SK-N-SH (cell line): ENCODE data around the gene INS. TPM values are rescaled to one million over a fixed set of nuclear protein-coding genes. Genes with fewer than 3 reads are reported as not detected.

ENCODE experiments used
- CTCF ChIA-PET: fragments of 300-600, 350-600 bp; formaldehyde crosslinking; extraction: SDS; loops from one replicate; lab custom pipeline; 2021; lab: Yijun Ruan, JAX
- POLR2A ChIA-PET: fragments of 350-600 bp; sonication (Branson Sonifier 250); formaldehyde crosslinking; extraction: SDS; loops from one replicate; lab custom pipeline; 2020; ENCODE audit warnings: antibody characterized with exemption, inconsistent platforms; lab: Yijun Ruan, JAX
- DNase-seq: peaks from one replicate; pipeline ENCODE4 v3.0.0; 2012
- H2AFZ ChIP-seq: fragments of 200-600 bp; sonication (generic); 2 replicates; pipeline ENCODE4 v1.8.1; 2016; ENCODE audit warnings: antibody characterized with exemption, mild to moderate bottlenecking, low read depth
- H3F3A ChIP-seq: fragments of 200-600 bp; sonication (generic); replicated peaks from 2 replicates; pipeline ENCODE3; 2016; ENCODE audit warnings: antibody characterized with exemption, mild to moderate bottlenecking; ENCODE audit not compliant: insufficient read depth
- H3K27ac ChIP-seq, 2 experiments: fragments of 200-500 bp in 1 of 2; fragments of 200-600 bp in 1 of 2; sonication (Bioruptor generic) in 1 of 2; sonication (generic), shearing (Covaris generic) in 1 of 2; 2 replicates each; pipeline versions ENCODE4 v1.5.1 to v1.6.1; 2014 to 2016; ENCODE audit warnings: low read depth in 2 of 2, inconsistent platforms in 1 of 2, low read length in 1 of 2, mild to moderate bottlenecking in 1 of 2, mixed read lengths in 1 of 2
- H3K27me3 ChIP-seq: fragments of 200-600 bp; sonication (generic), shearing (Covaris generic); 2 replicates; pipeline ENCODE4 v1.6.1; 2016; ENCODE audit warnings: mixed run types; ENCODE audit not compliant: insufficient read depth
- H3K36me3 ChIP-seq, 2 experiments: fragments of 200-500 bp in 1 of 2; fragments of 200-600 bp in 1 of 2; sonication (Bioruptor generic) in 1 of 2; sonication (generic) in 1 of 2; replicated peaks in 1 of 2; 2 replicates each; pipeline versions ENCODE3 to v1.5.1; 2014 to 2016; ENCODE audit warnings: low read length in 1 of 2, mild to moderate bottlenecking in 1 of 2; ENCODE audit not compliant: insufficient read depth in 2 of 2, control insufficient read depth in 1 of 2
- H3K4me1 ChIP-seq, 2 experiments: fragments of 200-500 bp in 1 of 2; fragments of 200-600 bp in 1 of 2; sonication (Bioruptor generic) in 1 of 2; sonication (generic), shearing (Covaris generic) in 1 of 2; 2 replicates each; pipeline versions ENCODE4 v1.5.1 to v1.6.1; 2014 to 2016; ENCODE audit warnings: low read depth in 1 of 2, low read length in 1 of 2, mixed run types in 1 of 2; ENCODE audit not compliant: insufficient read depth in 2 of 2, control insufficient read depth in 1 of 2
- H3K4me2 ChIP-seq: fragments of 200-600 bp; sonication (generic), shearing (Covaris generic); 2 replicates; pipeline ENCODE4 v1.6.1; 2017; ENCODE audit warnings: mixed run types
- H3K4me3 ChIP-seq, 2 experiments: fragments of 200-500 bp in 1 of 2; fragments of 200-600 bp in 1 of 2; sonication (Bioruptor generic) in 1 of 2; sonication (generic), shearing (Covaris generic) in 1 of 2; 2 replicates each; pipeline versions ENCODE4 v1.5.1 to v1.8.1; 2014 to 2016; ENCODE audit warnings: low read depth in 2 of 2, inconsistent platforms in 1 of 2, low read length in 1 of 2, mild to moderate bottlenecking in 1 of 2, mixed read lengths in 1 of 2, moderate library complexity in 1 of 2
- H3K79me2 ChIP-seq: fragments of 200-600 bp; sonication (generic); 2 replicates; pipeline ENCODE4 v1.8.1; 2017; ENCODE audit warnings: mild to moderate bottlenecking; ENCODE audit not compliant: insufficient read depth
- H3K9ac ChIP-seq: fragments of 200-600 bp; sonication (generic); 2 replicates; pipeline ENCODE4 v1.6.1; 2017; ENCODE audit warnings: mixed run types
- H3K9me2 ChIP-seq: fragments of 200-600 bp; sonication (generic); 2 replicates; pipeline ENCODE4 v1.6.1; 2017; ENCODE audit warnings: mixed run types
- H3K9me3 ChIP-seq: fragments of 200-600 bp; sonication (generic); 2 replicates; pipeline ENCODE4 v1.6.1; 2017; ENCODE audit warnings: mixed run types, mild to moderate bottlenecking, moderate library complexity
- H4K20me1 ChIP-seq: fragments of 200-600 bp; sonication (generic); 2 replicates; pipeline ENCODE4 v1.6.1; 2017; ENCODE audit warnings: mild to moderate bottlenecking, mixed run types; ENCODE audit not compliant: insufficient read depth
- EZH2phosphoT487 ChIP-seq: fragments of 200-600 bp; sonication (generic); IDR thresholded peaks from 2 replicates; pipeline ENCODE4 v1.6.1; 2017; ENCODE audit warnings: low read depth, mixed run types, mild to moderate bottlenecking, antibody characterized with exemption, moderate library complexity, borderline replicate concordance
- FOXJ3 ChIP-seq: sonication (generic); formaldehyde crosslinking; IDR thresholded peaks from 2 replicates; pipeline ENCODE4 v1.5.1; 2020; ENCODE audit warnings: mild to moderate bottlenecking, missing genetic modification reagents
- GABPA ChIP-seq: IDR thresholded peaks from 2 replicates; pipeline ENCODE4 v1.4.0; 2012; ENCODE audit warnings: low read depth, mild to moderate bottlenecking
- NRF1 ChIP-seq: IDR thresholded peaks from 2 replicates; pipeline ENCODE4 v1.6.1; 2012; ENCODE audit warnings: low read depth, mild to moderate bottlenecking, low read length
- RAD21 ChIP-seq: IDR thresholded peaks from 2 replicates; pipeline ENCODE4 v1.6.1; 2012; ENCODE audit warnings: mild to moderate bottlenecking, low read length
- TAF1 ChIP-seq: IDR thresholded peaks from 2 replicates; pipeline ENCODE4 v1.6.1; 2012; ENCODE audit warnings: low read depth, mild to moderate bottlenecking, low read length, moderate library complexity, borderline replicate concordance
- ZBTB33 ChIP-seq: IDR thresholded peaks from 2 replicates; pipeline ENCODE4 v1.4.0; 2012; ENCODE audit warnings: low read depth, borderline replicate concordance
- WGBS: methylation state at CpG from one replicate; pipeline ENCODE4 v1.1.6; 2017; ENCODE audit warnings: low lambda C conversion rate; 5-methylcytosine and 5-hydroxymethylcytosine counted together
- polyA plus RNA-seq, 3 experiments: library from polyadenylated mRNA; depleted of rRNA; stranded (reverse); fragments of >200 nt; gene quantifications; 2 replicates each; pipeline ENCODE4 v1.2.3, GENCODE V29; 2012
- TF ChIP-seq, protein P1 (sequence below): fragments of 150-350 bp; IDR thresholded peaks from 2 replicates; pipeline ENCODE4 v1.6.1; 2016; ENCODE audit warnings: mild to moderate bottlenecking, low read depth, low read length
- TF ChIP-seq, protein P2 (sequence below): IDR thresholded peaks from 2 replicates; pipeline ENCODE4 v1.6.1; 2012; ENCODE audit warnings: mild to moderate bottlenecking, low read depth, low read length, moderate library complexity

INS gene
- polyA plus RNA-seq, 1 of the 3 experiments (the other 2 are of a cell fraction) = not detected

- H3K79me2 ChIP-seq = no peaks in the 10 kb centered on the region
- POLR2A ChIA-PET = interaction anchor here (1.6 kb wide), 2 partner anchors 17 to 25 kb away, joined by 4 to 8 read pairs; no protein-coding TSS in a partner anchor
Observed at GRCh38 chr11:2169005-2169378, 8.0 kb upstream of the INS start.

More at GRCh38 chr11:2169005-2169378, 8.0 kb upstream of the INS start:
- H3K9ac ChIP-seq = no peak overlapping the region
- no peaks in the 10 kb centered on the region for H3K27me3 ChIP-seq
- H3K4me3 ChIP-seq = no peak overlapping the region
- DNase-seq = peak; percentile 85
- CTCF ChIA-PET = interaction anchor here (0.7 to 14.7 kb wide), 4 partner anchors 14 to 251 kb away, joined by 3 to 253 read pairs (median 12); partner anchors contain the start of gene INS
- peaks cover 0 to 42% of the 10 kb centered on the region in 2 experiments; a peak in 1 of 4 replicates for H3K4me1 ChIP-seq
- TF ChIP-seq ZBTB33 (no peak), TAF1 (no peak), RAD21 (no peak), GABPA (no peak), EZH2phosphoT487 (no peak), FOXJ3 (CRISPR knock-in tag) (no peak), NRF1 (no peak)
- TF ChIP-seq, protein P1, sequence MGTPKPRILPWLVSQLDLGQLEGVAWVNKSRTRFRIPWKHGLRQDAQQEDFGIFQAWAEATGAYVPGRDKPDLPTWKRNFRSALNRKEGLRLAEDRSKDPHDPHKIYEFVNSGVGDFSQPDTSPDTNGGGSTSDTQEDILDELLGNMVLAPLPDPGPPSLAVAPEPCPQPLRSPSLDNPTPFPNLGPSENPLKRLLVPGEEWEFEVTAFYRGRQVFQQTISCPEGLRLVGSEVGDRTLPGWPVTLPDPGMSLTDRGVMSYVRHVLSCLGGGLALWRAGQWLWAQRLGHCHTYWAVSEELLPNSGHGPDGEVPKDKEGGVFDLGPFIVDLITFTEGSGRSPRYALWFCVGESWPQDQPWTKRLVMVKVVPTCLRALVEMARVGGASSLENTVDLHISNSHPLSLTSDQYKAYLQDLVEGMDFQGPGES = no peak
- TF ChIP-seq, protein P2, sequence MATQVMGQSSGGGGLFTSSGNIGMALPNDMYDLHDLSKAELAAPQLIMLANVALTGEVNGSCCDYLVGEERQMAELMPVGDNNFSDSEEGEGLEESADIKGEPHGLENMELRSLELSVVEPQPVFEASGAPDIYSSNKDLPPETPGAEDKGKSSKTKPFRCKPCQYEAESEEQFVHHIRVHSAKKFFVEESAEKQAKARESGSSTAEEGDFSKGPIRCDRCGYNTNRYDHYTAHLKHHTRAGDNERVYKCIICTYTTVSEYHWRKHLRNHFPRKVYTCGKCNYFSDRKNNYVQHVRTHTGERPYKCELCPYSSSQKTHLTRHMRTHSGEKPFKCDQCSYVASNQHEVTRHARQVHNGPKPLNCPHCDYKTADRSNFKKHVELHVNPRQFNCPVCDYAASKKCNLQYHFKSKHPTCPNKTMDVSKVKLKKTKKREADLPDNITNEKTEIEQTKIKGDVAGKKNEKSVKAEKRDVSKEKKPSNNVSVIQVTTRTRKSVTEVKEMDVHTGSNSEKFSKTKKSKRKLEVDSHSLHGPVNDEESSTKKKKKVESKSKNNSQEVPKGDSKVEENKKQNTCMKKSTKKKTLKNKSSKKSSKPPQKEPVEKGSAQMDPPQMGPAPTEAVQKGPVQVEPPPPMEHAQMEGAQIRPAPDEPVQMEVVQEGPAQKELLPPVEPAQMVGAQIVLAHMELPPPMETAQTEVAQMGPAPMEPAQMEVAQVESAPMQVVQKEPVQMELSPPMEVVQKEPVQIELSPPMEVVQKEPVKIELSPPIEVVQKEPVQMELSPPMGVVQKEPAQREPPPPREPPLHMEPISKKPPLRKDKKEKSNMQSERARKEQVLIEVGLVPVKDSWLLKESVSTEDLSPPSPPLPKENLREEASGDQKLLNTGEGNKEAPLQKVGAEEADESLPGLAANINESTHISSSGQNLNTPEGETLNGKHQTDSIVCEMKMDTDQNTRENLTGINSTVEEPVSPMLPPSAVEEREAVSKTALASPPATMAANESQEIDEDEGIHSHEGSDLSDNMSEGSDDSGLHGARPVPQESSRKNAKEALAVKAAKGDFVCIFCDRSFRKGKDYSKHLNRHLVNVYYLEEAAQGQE = no peak
- no peaks in the 10 kb centered on the region for H3K9me2 ChIP-seq
- no peaks in the 10 kb centered on the region for H3K36me3 ChIP-seq
- H3K9me3 ChIP-seq = no peaks in the 10 kb centered on the region
- no peak overlapping the region for H2AFZ ChIP-seq
- H3K27ac ChIP-seq = peak overlapping the region in 1 of 2 experiments; percentile 71; a peak in 1 of 4 replicates
- WGBS = no CpG with 5 or more reads among the region's 10 CpGs
- no peak overlapping the region for H3K4me2 ChIP-seq
- no peaks in the 10 kb centered on the region for H3F3A ChIP-seq
- H4K20me1 ChIP-seq = no peaks in the 10 kb centered on the region
